Osteocyte (in vitro differentiated cells): ENCODE data around the gene MRGPRG. TPM values are rescaled to one million over a fixed set of nuclear protein-coding genes. Genes with fewer than 3 reads are reported as not detected.

ENCODE experiments used
- DNase-seq: peaks from one replicate; pipeline ENCODE4 v3.0.0; 2021; ENCODE audit warnings: mixed read lengths; ENCODE audit not compliant: unreplicated experiment; ENCODE audit errors: extremely low spot score
- H3K27ac Mint-ChIP-seq: one replicate; pipeline ENCODE4 v1.8.0; 2021; ENCODE audit warnings: mild to moderate bottlenecking, mixed read lengths; ENCODE audit not compliant: unreplicated experiment
- H3K27me3 Mint-ChIP-seq: one replicate; pipeline ENCODE4 v1.8.0; 2021; ENCODE audit warnings: mixed read lengths; ENCODE audit not compliant: unreplicated experiment
- H3K36me3 Mint-ChIP-seq: one replicate; pipeline ENCODE4 v1.8.0; 2021; ENCODE audit warnings: mixed read lengths; ENCODE audit not compliant: unreplicated experiment
- H3K4me1 Mint-ChIP-seq: one replicate; pipeline ENCODE4 v1.8.0; 2021; ENCODE audit warnings: mixed read lengths; ENCODE audit not compliant: unreplicated experiment
- H3K4me3 Mint-ChIP-seq: one replicate; pipeline ENCODE4 v1.8.0; 2021; ENCODE audit warnings: mild to moderate bottlenecking, moderate library complexity, mixed read lengths; ENCODE audit not compliant: unreplicated experiment
- H3K9me3 Mint-ChIP-seq: one replicate; pipeline ENCODE4 v1.8.0; 2021; ENCODE audit warnings: mixed read lengths; ENCODE audit not compliant: unreplicated experiment
- total RNA-seq: library from RNA; stranded (reverse); gene quantifications from 2 replicates; pipeline ENCODE4 v1.2.1, GENCODE V29; 2021
- TF ChIP-seq, protein P1 (sequence below): fragments of 200-600 bp; sonication (generic); IDR thresholded peaks from 2 replicates; pipeline ENCODE4 v1.5.0; 2021; ENCODE audit warnings: antibody characterized with exemption, mild to moderate bottlenecking, moderate library complexity

Gene MRGPRG
- total RNA-seq, 1 donor from 2014 or later = not detected

DNA sequence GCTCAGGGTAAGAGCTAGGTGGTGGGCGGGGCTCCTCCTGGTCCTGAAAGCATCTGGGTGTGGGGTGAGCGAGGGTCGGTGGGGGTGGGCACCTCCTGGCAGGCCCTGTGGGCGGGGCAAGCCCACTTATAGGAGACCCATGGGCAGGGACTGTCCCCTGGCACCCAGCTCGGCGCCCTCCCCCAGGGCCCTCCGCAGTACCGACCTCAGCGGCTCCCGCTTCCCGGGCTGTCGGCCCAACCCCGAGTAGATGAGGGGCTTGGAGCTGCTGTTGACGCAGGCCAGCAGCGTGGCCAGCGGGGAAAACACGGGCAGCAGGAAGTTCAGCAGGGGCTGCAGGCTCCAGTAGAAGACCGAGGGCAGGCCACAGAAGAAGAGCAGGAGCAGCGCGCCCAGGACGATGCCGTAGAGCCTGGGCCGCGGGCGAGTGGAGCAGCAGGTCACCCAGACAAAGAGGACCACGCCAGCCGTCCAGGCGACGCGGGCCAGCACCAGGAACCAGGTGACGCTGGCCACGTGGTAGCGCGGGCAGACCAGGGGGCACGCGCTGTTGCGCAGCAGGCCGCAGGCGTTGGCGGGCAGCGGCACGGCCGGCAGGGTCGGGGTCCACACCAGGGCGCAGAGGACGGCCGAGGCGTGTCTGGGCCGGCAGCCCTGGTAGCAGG, 663 bp downstream of the MRGPRG start:
- Mint-ChIP-seq H3K27ac (no peak overlapping the region), H3K36me3 (no peaks in the 10 kb centered on the region), H3K4me1 (peaks cover 6% of the 10 kb centered on the region), H3K27me3 (peaks cover 29% of the 10 kb centered on the region), H3K9me3 (no peaks in the 10 kb centered on the region), H3K4me3 (no peak overlapping the region)
- TF ChIP-seq, protein P1, sequence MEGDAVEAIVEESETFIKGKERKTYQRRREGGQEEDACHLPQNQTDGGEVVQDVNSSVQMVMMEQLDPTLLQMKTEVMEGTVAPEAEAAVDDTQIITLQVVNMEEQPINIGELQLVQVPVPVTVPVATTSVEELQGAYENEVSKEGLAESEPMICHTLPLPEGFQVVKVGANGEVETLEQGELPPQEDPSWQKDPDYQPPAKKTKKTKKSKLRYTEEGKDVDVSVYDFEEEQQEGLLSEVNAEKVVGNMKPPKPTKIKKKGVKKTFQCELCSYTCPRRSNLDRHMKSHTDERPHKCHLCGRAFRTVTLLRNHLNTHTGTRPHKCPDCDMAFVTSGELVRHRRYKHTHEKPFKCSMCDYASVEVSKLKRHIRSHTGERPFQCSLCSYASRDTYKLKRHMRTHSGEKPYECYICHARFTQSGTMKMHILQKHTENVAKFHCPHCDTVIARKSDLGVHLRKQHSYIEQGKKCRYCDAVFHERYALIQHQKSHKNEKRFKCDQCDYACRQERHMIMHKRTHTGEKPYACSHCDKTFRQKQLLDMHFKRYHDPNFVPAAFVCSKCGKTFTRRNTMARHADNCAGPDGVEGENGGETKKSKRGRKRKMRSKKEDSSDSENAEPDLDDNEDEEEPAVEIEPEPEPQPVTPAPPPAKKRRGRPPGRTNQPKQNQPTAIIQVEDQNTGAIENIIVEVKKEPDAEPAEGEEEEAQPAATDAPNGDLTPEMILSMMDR = no peak
- no peak for DNase-seq

DNA sequence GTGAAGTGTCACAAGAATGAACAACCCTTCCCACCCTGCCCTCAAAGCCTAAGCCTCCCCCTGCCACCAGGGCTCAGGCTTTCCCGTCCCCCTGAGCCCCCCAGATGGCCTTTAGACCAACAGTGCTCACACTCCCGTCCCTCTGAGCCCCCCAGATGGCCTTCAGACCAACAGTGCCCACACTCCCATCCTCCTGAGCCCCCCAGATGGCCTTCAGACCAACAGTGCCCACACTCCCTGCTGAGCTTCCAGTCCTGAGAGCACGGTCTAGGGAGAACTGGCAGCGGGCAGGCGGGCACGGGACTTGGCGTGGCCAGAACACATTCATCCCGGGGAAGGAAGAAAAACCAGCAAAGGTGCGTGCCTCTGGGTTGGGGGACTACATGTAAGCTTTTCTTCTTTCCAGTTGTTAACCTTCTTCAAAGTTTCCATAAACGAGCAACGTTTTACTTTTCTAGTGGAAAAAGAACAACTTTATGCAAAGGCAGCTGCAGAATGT, 2.5 kb downstream of the MRGPRG start:
- H3K4me1 Mint-ChIP-seq = peaks cover 6% of the 10 kb centered on the region
- DNase-seq = no peak
- no peaks in the 10 kb centered on the region for H3K36me3 Mint-ChIP-seq
- TF ChIP-seq, protein P1 = no peak
- peaks cover 8% of the 10 kb centered on the region for H3K9me3 Mint-ChIP-seq
- peaks cover 44% of the 10 kb centered on the region for H3K27me3 Mint-ChIP-seq
- H3K4me3 Mint-ChIP-seq = no peak overlapping the region
- no peak overlapping the region for H3K27ac Mint-ChIP-seq

DNA sequence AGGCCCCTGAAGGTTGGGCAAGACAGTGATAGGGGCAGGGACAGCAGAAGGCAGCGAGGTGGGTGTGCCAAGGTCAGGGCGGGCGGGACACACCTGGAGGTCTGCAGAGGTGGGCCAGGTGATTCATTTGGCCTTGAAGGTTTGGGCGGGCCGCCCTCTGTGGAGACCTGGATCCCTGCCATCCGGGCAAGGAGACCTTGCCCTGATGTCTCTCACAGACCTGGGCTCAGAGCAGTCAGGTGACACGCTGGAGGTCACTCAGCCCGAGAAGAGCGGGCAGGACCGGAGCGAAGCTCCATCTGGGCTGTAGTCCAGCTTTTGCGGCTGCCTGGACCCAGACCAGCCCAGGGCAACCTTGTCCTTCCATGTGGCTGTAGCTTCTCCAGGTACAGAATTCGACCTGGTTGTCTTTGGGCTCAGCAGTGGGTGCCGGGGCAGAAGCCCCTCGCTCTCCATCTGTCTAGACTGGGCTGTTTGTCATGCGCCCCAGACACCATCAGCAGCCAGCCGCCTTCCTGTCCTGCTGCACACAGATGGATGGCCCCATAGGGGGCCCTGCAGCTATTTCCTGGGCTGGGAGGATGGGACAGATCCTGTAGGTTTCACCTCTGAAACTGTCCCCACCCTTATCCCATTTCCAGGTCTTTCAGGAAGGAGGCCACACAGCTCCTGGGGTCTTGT, 3.1 kb downstream of the MRGPRG start:
- DNase-seq = no peak
- Mint-ChIP-seq H3K4me3 (no peak overlapping the region), H3K36me3 (no peaks in the 10 kb centered on the region), H3K27me3 (peaks cover 48% of the 10 kb centered on the region), H3K27ac (no peak overlapping the region), H3K9me3 (peaks cover 13% of the 10 kb centered on the region), H3K4me1 (peaks cover 6% of the 10 kb centered on the region)
- TF ChIP-seq, protein P1 = no peak

DNA sequence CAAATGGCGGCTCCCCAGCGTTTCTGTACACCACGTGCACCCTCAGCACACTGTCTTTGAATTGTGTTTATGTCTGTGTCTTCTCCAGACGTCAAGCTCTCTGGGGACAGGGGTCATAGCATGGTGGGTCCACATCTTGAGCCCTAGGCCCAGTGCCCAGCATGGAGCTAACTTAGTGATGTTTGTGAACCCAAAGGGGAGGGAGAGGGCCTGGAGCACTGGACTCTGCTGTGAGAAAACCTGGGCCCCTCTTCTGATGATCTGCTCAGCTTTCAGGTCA, 4.3 kb downstream of the MRGPRG start:
- Mint-ChIP-seq H3K27me3 (peaks cover 47% of the 10 kb centered on the region), H3K9me3 (peaks cover 13% of the 10 kb centered on the region), H3K4me1 (peaks cover 6% of the 10 kb centered on the region), H3K36me3 (no peaks in the 10 kb centered on the region), H3K4me3 (no peak overlapping the region), H3K27ac (no peak overlapping the region)
- TF ChIP-seq, protein P1 = no peak
- no peak for DNase-seq

DNA sequence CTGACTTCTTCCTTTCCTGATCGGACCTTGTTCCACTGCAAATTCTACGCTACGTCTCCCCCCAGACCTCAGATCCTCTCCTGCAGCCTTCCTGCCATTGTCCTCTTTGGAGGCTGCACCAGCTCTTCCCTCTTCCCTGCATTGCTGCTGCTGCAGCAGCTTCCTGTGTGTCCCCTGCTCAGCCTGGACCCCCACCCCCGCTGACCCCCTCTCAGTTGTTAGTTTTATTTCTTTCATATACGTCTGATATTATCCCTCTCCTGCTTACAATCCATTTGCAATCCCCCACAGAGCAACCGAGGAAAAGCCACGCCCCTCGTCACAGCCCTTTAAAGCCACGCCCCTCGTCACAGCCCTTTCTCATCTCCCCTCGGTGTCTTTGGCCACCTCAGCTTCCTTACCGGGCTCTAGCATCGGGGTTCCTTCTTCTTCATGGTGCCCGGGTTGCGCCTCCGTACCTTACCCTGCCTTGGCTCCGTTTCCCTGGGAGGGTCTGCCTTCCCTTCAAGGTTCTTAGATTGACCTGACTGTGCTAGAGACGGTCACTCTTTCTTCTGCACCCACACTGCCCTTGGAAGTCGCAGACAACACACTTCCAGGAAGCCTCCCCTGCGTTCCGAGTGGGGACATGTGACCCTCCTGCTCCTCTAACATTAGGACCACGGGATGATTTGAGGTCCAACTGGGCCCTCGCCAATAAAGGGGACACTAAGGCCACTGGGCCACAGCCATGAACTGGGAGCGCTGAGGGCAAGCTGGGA, 4.8 kb downstream of the MRGPRG start:
- H3K9me3 Mint-ChIP-seq = peaks cover 13% of the 10 kb centered on the region
- peaks cover 6% of the 10 kb centered on the region for H3K4me1 Mint-ChIP-seq
- DNase-seq = no peak
- TF ChIP-seq, protein P1 = no peak
- no peak overlapping the region for H3K27ac Mint-ChIP-seq
- no peaks in the 10 kb centered on the region for H3K36me3 Mint-ChIP-seq
- H3K4me3 Mint-ChIP-seq = no peak overlapping the region
- H3K27me3 Mint-ChIP-seq = peaks cover 49% of the 10 kb centered on the region
